C1 segment of cervical spinal cord (tissue), 14 donors: ENCODE data around the gene WASL.
A peak's percentile ranks its signal among the peaks of the same experiment; 100 is the strongest.
"Not testable (repeated sequence)": the region's sequence is repeated elsewhere in the genome, so short reads cannot be mapped to it uniquely, and the experiment has no call there.

Source experiments
- DNase-seq, 14 donors: peaks; one replicate each; lab custom pipeline; 2025; lab: John Stamatoyannopoulos, UW

The WASL gene

DNA sequence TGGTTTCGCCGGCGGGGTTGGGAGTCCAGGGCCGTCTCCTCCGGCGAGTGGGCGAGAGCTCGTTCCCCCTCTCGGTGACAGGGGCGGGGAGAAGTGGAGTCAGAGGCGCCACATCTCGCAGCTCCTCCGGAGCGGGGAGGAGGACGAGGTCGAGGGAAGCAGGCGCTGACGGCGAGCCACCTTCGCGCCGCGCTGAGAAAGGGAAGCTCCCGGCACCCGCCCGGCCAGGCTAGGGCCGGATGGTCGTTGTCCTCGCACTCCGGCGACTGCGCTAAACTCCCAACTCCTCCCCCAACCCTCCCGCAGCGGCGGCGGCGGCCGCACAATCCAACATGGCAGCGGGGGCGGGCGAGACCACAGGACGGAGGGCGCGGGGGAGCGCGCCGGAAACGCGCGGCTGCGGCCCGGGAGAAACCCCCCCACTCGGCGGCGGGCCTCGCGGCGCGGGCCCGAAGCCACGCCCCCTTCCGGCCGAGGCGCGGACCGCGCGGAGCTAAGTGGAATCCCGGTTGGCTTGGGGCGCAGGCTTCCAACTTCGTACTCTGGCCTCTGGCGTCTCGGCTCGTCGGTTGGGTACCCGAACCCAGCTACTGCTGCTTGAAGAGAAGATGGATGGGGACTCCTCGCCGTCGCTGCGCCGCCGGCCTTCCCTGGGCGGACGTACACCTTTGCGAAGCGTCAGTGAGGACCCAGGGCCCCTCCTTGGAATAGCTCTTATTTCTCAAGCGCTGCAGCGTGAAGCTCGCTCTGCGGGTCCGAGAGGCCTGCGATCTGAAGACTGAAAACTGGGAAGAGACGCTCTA, at the start of gene WASL:
Gene WASL, minus strand, starts transcription at position 270 of the 803 bp plus-strand sequence. Its CDS starts 269 bp downstream, at position 1.
- DNase-seq: peak; percentile 70 to 93 (median 88)

DNA sequence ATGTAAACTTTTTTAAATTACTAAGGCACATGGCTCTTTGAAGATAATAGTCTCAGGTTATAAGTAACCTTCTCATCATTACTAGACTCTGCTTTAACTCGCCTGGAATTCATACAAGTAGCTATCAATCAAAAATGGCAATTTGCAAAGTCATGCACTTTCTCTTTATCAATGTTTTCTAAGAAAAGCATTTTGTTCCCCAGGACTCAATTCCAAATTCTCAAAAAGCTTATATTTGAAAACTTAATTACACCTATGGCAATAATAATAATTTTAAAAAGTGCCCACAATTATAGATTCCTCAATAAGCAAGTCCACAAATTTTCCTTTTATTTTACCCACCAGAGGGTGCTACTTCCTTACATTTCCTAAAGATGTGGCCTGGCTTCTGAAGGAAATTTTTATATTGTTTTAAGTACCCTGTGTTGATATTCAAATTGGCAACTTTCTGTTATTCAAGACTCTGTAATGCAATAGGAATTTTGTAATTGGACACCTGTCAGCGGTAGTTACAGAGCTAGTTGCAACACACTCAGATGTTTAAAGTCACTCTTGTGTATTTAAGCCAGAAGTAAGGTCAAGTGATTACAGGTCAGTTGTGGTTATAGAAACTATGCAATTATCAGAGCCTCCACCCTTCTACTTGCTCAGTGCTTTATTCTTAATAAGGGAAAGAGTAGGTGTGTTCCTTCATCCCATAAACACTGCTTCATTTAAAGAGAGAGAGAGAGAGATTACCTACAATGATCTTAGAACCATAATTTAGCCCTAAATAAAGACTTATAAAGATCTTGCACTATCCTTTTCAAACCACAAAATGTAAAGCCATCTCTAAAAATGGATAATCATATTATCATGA, 49.1 kb upstream of the WASL start:
- no peak for DNase-seq

DNA sequence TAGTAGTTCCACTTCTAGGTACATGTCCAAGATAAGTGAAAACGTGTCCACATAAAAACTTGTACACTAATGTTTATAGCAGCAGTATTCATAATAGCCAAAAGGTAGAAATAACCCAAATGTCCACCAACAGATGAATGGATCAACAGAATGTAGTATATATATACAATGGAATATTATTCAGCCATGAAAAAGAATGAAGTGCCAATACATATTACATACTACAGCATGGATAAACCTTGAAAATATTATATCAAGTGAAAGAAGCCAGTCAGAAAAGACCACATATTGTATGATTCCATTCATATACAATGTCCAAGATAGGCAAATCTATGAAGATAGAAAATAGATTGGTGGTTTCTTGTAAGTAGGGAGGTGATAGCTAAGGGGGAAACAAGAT, 47.8 kb upstream of the WASL start:
- DNase-seq: no peak

DNA sequence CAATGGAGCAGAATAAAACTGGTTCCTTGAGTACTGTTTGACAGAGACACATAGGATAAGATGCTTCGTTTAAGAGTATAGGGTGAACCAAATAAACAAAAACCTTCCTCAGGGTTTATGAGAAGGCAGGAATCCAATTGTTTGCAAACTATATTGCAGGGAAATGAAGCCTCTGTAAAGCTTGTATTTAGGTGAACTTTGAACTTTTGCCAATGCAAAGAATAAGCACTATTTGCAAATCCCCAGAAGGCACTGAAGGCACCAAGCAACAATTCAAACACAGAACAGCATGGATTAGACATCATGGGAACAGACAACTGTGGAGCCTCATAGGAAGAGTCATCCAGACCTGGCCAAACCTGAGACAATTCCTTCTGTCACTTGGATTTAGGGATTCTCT, 47.1 kb upstream of the WASL start:
- DNase-seq: no peak

DNA sequence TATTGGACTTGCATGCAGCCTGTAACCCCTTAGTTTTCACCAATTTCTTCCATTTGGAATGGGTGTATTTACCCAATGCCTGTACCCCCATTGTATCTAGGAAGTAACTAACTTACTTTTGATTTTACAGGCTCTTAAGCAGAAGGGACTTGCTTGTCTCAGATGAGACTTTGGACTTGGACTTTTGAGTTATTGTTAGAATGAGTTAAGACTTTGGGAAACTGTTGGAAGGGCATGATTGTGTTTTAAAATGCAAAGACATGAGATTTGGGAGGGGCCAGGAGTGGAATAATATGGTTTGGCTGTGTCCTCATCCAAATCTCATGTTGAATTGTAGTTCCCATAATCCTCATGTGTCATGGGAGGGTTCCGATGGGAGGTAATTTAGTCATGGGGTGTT, 46.3 kb upstream of the WASL start:
- not testable (repeated sequence) for DNase-seq

DNA sequence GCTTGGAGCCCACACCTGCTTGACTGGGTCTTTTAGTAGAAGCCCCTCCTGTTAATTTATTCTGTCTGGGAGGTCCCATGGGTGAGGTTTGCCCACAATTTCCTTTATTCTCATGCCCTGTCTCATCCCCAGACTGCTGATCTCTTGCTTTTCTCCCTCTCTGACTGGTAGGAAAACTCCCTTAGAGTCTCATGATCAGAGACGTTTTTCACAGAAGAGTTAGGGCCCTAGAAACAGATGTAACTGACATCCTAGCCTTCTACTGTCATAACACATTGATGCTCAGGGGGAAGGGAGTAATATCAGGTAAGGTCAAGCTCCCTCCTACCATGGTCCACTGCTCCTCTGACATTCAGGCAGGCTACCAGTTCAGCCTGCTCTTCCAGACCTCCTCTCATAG, 43.7 kb upstream of the WASL start:
- DNase-seq: no peak

DNA sequence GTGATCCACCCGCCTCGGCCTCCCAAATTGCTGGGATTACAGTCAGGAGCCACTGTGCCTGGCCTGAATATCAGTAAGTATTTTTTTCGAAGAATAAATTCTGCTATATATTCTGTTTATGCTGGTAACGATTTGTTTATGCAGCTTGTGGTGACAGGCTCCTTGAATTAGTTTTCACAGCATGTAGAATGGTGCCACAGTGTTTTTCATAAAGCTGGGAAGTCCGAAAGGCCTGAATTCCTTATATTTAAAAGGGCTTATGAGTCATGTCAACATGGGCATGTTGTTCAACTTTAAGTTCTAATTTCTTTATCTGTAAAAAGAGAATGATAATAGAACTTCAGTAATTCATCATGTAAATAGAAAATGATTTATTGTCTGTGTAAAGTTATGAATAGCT, 42.2 kb upstream of the WASL start:
- no peak for DNase-seq

DNA sequence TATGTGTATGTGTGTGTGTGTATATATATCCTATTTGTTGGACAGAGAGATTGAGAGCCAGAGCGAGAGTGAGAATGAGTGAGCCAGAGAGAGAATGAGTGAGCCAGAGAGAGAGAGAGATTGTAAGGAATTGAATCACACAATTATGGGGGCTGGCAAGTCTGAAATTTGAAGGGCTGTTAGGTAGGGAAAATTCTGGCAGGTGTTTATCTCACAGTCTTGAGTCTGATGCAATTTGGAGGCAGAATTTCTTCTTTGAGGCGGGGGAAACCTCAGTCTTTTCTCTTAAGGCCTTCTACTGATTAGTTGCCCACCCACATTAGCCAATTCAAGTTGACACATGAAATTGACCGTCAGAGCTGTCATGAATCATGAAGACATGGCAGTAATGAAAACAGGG, 41.0 kb upstream of the WASL start:
- DNase-seq: no peak

DNA sequence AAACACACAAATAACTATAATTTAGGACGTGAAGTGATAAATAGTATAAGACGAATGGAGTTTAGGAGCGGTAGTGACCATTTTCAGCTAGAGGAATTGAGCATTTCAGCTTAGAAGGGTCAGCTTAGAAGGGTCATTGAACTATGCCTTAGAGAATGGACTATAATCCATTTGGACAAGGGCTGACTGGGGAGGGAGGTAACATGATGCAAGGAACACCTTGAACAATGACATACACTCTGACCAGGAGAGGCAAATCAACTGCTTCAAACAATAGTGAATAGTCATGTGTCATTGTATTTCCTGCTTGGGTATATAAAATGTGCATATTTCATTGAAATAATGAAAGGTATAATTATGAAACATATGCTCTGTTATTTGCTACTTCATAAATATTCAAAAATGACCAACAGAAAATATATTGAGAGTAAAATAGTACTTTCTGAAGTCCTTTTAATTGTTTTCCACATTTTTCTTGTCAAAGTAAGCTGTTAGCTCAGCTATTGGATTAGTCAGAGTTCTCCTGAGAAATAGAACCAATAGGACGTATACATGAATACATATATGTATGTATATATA, 40.5 kb upstream of the WASL start:
- no peak for DNase-seq

DNA sequence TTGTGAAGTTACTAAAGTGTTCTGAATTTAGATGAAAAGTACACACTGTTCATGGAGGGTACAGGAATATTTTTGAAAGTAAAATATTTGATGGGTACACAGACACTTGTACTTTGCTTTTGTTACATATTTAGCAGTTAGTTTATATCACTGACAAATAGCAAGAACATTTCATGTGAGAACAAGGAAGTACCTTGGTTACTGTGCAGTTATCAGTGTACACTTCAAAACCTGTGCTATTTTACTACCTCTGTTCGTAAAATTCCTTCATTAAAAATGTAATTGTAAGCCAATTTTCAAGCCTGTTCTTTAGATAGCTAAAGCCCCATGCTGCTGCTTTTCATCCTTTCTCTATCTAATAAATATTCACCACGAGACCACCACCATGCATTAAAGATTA, 39.8 kb upstream of the WASL start:
- DNase-seq: no peak

DNA sequence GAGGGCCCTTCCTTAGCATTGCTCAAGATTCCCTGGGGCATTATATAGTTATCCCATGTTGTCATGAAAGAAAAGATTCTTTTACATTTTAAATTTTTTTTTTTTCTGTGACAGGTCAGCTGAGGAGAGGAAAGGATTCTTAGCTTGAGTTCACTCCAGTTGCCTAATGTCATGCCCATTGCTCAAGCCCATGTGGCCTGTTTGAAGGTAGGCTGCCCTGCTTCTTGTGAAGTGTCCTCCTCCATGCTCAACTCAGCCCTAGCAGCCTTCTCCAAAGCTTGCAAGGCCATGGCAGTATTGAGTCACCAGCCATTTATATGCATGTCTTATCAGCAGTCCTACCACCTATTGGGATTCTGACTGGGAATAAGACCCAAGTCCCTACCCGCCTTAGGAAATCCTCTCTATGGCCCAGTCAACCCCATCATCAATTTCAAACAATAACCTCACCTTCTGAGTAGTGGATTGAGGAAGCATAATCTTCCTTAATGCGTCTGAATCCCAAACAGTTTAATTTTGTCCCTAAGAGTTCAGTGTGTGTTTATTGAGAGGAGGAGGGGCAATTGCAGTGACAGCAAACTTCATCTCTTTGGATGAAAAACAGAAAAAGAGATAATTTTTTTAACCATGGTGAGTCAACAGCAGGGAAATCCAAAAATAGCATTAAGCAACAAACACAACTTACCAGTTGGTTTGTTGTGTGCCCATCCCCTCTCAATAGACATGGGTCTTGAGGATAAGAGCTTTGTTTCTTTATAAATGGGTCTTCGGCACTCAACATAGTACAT, 38.6 kb upstream of the WASL start:
- DNase-seq: no peak

DNA sequence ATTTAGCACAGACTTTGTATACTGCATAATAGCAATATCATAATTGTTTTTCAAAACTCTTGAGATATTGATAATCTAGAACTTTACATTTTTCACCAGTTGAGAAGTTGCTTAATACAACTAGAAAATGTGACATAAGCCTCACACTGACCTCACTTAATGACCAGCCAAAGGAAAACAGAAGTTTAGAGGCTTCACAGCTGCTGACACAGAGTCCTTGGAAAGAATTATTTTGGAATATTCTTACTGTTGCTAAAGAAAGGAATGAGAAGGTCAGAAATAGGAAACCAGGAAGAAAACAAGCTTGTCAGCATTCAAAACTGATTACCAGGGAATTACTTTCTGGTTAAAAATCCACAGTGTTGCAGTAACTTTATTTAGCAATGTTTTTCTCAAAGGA, 35.5 kb upstream of the WASL start:
- DNase-seq: no peak

DNA sequence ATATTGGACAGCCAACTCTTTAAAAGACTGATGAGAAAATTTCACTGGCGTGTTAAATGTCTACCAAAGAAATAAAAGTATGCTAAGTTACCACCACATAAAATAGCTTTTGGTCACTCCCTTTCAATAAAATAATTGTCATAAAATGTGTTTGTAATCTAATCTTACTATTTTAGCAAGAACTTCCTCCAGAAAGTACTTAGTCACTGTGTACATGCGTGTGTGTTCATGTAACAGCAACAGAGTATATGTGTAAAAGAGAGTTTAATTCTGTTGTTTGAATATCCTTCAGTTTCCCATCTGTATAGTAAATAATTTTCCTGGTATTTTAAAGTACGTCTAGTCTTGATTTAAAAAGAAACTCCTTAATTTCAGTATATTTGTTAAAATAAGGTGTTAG, 35.0 kb upstream of the WASL start:
- DNase-seq: no peak

DNA sequence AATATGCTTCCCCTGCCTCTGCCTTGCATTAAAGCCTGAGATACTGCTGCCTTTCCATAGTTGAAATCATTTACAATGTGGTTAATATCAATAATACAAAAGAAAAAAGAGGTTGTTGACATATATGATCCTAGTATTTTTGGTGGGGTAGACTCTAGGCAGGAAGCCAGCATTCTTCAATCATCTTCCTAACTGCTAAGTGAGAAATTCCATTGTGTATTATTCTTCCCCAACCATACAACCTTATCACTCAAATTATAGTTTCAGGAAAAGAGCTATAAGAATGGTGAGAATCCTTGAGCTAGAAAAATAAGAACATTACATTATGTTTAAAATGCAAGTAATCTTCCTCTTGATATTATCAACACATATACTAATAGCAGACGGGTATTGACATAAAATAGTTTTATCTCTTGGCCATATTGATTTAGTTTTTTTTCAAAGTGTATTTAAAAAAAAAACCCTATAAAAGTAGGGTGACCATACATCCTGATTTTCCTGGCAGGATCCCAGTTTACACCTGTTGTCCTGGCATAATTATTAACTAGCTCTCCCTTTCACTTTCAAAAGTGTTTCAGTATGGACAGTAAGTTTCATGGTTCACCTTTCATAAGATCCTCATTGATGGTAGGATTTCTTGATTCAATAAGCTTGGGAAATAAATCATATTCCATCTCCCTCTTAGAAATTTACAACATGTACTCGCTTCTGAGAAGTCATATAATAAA, 33.4 kb upstream of the WASL start:
- no peak for DNase-seq

DNA sequence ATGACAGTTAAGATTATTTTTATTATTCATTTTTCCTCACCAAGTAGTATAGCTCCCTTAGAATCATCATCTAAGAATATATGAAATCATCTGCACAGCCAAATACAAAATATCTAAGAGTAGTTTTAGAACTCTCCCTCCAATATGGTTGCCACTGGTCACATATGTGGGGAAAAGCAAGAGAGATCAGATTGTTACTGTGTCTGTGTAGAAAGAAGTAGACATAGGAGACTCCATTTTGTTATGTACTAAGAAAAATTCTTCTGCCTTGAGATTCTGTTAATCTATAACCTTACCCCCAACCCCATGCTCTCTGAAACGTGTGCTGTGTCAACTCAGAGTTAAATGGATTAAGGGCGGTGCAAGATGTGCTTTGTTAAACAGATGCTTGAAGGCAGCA, 31.7 kb upstream of the WASL start:
- DNase-seq: not testable (repeated sequence)

DNA sequence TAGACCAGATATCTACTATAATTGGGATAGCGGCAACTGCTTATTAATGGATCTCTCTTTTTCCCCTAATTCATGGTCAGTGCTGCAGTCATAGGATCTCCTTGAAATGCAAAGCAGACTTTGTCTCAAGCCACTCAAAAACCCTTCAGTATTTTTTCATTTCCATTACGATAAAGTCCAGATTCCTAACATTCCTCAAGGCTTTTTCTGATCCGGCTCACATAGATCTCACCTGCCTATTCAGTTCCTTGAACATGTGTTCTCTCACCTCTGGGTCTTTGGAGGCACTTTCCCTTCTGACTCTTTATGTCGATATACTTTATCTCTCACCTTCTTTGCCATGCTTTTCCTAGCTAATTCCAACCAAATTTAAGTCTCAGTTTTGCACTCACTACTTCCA, 25.7 kb upstream of the WASL start:
- no peak for DNase-seq

DNA sequence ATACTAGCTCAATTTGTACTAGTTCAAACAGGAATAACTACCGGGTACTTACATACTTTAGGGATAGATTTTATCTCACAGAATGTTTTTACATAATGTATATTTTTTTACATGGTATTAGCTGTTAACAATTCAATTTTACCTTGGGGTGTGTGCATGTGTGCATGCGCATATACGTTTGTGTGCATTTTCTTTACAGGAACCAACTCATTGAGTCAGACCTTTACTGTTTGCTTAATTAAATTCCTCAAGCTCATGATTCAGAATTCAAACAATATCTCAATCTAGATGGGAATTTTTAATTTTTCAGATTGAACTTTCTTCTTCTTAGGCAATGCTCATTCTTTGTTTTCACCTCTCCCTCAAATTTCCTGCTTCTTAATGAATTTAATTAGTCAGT, 24.7 kb upstream of the WASL start:
- no peak for DNase-seq

DNA sequence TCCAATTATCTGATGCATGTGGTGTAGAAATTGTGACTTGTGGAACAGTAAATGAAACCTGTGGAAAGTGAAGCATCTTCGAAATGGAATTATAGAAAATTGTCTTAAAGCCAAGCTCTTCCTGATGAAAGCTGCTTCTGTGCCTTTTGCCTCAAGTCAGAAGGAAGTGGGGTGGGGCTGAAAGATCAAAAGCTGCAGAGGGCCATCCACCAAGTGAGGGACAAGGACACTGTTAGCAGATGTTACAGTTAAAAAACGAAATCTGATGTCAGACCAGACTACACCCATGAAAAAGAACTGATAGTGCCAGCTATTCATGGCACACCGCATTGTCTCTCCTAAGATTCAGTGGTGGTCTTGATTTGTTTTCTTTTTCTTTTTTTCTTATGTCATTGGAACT, 23.8 kb upstream of the WASL start:
- no peak for DNase-seq

DNA sequence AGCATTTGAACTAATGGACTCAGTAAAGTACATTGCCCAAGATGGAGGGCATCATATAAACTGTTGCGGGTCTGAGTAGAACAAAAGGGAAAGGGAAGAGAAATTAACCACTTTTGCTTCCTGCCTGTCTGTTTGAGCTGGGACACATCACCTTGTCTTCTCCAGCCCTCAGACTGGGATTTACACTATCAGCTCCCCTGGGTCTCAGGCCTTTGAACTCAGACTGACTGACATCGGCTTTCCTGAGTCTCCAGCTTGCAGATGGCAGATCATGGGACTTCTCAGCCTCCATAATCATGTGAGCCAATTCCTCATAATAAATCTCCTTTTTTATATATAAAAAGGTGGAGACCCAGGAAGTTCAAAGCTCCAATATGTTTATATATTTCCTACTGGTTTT, 23.0 kb upstream of the WASL start:
- DNase-seq: no peak

DNA sequence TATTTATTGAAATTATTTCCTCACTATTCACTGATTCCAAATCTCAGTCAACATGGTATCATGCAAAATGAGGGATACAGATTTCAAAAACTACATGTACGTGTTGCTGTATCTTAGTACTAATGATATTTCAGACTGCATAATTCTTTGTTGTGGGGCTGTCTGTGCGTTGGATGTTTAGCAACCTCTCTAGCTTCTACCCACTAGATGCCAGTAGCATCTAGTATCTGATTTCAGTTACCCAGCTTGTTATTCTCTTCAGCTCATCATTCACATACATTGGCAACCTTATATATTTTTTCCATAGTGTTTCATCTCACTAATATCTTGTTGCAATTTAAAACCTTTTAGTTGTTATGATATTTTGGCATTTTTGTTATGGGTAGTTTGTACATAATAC, 22.5 kb upstream of the WASL start:
- no peak for DNase-seq

DNA sequence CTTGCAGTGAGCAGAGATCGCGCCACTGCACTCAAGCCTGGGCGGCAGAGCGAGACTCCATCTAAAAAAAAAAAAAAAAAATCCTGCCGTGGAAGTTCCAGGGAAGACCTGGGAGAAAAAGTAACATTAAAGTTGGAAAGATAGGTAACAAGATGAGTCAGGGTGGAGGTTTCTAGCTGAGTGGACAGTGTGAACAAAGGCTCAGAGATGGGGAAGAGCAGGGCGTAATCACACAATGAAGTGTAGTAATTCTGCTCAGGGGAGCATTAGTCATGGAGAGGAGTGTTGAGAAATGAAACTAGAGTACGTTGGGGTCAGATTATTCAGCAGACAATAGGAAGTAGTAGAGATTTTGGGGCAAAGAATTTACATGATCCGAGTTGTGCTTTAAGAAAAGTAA, 21.6 kb upstream of the WASL start:
- no peak for DNase-seq
